Motor neuron (in vitro differentiated cells): Measurements from ENCODE around the gene SIRPB2. TPM values are rescaled to one million over a fixed set of nuclear protein-coding genes. Genes with fewer than 3 reads are reported as not detected.

Experiments
- ATAC-seq, 8 experiments: fragments of 200-7000 bp; cut with Tn5 transposase; replicated peaks in 6 of 8; 2 replicates each; pipeline ENCODE4 v1.8.0; 2021; ENCODE audit warnings: mild to moderate bottlenecking in 8 of 8, moderate library complexity in 8 of 8
- H3K27ac ChIP-seq, 2 donors: fragments of 250-450 bp; sonication (Bioruptor Pico); 2 replicates each; pipeline ENCODE4 v1.9.0; 2021; ENCODE audit warnings: antibody characterized with exemption in 2 of 2, mild to moderate bottlenecking in 2 of 2, moderate library complexity in 1 of 2
- H3K4me1 ChIP-seq, 2 donors: fragments of 250-450 bp; sonication (Bioruptor Pico); replicated peaks in 1 of 2; 2 replicates each; pipeline ENCODE4 v1.6.1; 2021; ENCODE audit warnings: antibody characterized with exemption in 2 of 2, mild to moderate bottlenecking in 2 of 2, moderate library complexity in 1 of 2
- H3K4me3 ChIP-seq, 5 donors: fragments of 250-450 bp; sonication (Bioruptor Pico); 2 replicates each; pipeline ENCODE4 v1.9.0; 2021; ENCODE audit warnings: antibody characterized with exemption in 5 of 5, mild to moderate bottlenecking in 5 of 5, moderate library complexity in 4 of 5
- WGBS, 10 experiments: fragments of 450-650 bp; shearing (Covaris generic); methylation state at CpG; one replicate each; pipeline ENCODE4 v1.0.0; 2022; 5-methylcytosine and 5-hydroxymethylcytosine counted together
- in situ Hi-C, 9 experiments: fragments of 400-800 bp; cut with MboI; loops; one replicate each; pipeline ENCODE4 v1.15.0; 2021; ENCODE audit warnings: low sequenced_read_pairs in 9 of 9, low pct_unique_long_range_greater_than_20kb in 2 of 9; ENCODE audit not compliant: unreplicated experiment in 9 of 9
- total RNA-seq, 8 experiments: library from RNA; unstranded; fragments of 300-600 nt; gene quantifications; 2 replicates each; pipeline versions ENCODE4 v1.2.3 to v1.2.4, GENCODE V29; 2022

The SIRPB2 gene
- total RNA-seq, 8 experiments from 2014 or later = 0.08 to 0.85 (median 0.21) TPM; not detected in 2

DNA sequence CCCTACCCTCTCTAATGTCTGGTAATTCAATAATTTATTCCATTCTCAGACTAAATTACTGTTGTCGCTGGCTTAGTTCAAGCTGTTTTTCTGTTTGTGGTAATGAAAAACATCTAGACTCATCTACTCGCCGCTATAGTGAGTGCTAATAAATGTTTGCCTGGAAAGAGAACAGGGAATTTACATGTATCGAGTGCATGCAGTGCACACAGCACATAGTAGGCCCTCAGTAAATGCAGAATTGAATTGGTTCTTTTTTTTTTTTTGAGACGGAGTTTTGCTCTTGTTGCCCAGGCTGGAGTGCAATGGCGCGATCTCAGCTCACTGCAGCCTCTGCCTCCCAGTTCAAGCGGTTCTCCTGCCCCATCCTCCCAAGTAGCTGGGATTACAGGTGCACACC, 16.9 kb downstream of the SIRPB2 start:
- ATAC-seq = no peak
- 17 to 98% (median 89%) methylated on average over 1 to 7 of the region's 8 CpGs; no CpG with 5 or more reads in 2 of the 10 experiments for WGBS, 10 experiments

DNA sequence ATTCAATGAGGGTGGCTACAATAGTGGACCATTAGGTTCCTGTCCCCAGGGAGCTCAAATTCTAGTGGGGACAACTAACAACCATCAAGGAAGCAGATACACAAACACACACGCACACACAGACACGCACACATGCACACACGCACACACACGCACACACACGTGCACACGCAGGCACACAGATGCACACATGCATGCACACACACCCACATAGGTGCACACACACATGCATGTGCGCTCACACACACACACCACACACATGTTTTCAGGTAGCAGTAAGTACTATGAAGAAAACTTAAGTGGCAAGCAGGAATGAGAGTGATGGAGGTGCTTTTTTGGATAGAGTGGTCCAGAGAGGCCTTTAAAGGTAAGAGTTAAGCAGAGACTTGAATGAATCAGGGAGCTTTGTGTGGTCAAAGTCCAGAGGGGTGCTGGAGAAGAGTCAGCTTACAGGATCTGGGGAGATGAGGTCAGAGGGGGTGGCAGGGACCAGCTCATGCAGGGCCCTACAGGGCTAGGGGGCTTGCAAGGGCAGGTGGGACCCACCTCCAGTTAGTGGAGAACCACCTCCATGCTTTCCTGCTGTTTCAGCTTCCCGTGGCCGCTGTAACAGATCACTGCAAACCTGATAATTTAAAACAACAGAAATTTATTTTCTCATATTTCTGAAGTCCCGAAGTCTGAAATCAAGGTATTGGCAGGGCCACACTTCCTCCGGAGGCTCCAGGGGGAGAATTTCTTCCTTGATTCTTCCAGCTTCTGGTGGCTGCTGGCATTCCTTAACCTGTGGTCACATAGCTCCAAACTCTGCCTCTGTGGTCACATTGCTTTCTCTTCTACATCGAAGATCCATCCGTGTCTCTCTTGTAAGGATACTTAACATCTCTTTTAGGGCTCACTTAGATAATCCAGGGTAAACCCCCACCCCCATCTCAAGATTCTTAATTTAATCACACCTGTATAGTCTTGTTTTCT, 17.7 kb downstream of the SIRPB2 start:
- H3K4me1 ChIP-seq = no peaks in the 10 kb centered on the region
- in situ Hi-C loops = loop anchor here in 2 of 9 experiments (25.0 kb wide), 1 partner anchor 161 kb away; no protein-coding TSS in a partner anchor
- 33 to 92% (median 63%) methylated on average over 2 to 9 of the region's 13 CpGs for WGBS, 10 experiments
- no peak overlapping the region for H3K4me3 ChIP-seq
- ATAC-seq = no peak
- no peak overlapping the region for H3K27ac ChIP-seq

More for the DNA sequence above, 16.9 kb downstream of the SIRPB2 start:
- H3K27ac ChIP-seq = no peak overlapping the region
- H3K4me1 ChIP-seq = no peaks in the 10 kb centered on the region
- no peak overlapping the region for H3K4me3 ChIP-seq
- in situ Hi-C loops = loop anchor here in 2 of 9 experiments (25.0 kb wide), 1 partner anchor 162 kb away; no protein-coding TSS in a partner anchor

DNA sequence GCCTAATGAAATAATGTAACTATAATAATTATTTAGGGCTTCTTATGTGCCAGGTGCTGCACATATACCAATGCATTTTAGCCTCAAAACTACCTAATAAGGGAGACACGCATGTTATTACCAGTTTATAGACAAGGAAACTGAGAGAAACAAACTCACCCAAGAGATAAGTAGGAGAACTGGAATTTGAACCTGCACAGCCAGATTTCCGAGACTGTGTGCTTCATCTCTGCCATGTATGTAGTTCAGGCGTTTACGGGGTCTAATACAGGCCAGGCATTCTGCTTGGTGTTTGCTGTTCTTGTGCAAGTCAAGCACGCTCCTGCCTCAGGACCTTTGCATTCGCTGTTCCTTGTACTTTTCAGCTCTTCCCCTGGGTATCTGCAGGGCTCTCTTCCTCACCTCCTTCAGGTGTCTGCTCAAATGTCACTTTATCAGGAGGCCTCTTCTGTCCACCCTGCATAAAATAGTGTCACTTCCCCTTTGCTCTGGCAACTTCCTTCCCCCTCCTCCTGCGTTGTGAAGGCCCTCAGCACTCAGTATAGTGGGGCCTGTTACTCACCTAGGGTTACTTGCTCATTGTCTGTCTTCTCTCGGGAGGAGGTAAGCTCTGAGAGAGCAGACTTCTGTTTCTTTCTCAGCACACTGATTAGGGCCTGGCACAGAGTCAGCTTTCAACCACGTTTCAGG, 18.5 kb downstream of the SIRPB2 start:
- Histone ChIP-seq H3K4me1 (no peaks in the 10 kb centered on the region), H3K27ac (no peak overlapping the region), H3K4me3 (no peak overlapping the region)
- 0 to 80% (median 67%) methylated on average over 1 to 7 of the region's 9 CpGs; no CpG with 5 or more reads in 1 of the 10 experiments for WGBS, 10 experiments
- in situ Hi-C loops = loop anchor here in 2 of 9 experiments (25.0 kb wide), 1 partner anchor 160 kb away; no protein-coding TSS in a partner anchor
- no peak for ATAC-seq

DNA sequence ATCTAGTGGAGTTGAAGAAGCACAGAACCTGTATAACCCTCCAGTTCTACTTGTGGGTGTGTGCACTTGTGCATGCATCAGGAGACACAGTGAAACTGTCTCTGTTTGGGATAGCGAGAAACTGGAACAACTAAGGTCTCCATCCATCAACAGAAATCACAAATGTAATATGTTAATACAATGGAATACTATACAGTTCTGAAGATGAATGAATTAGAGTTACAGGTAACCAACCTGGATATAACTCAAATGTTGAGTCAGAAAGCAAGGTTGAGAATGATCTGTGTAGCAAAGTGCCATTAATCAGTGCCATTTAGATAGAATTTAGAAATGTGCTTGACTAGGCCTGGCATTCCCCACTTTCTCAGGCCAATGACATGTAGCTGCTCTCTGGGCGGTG, 20.0 kb downstream of the SIRPB2 start:
- no peak for ATAC-seq
- Histone ChIP-seq H3K4me3 (no peak overlapping the region), H3K27ac (no peak overlapping the region), H3K4me1 (peaks cover 0 to 5% of the 10 kb centered on the region in 2 donors)
- 60 to 100% (median 100%) methylated on average over 1 to 2 of the region's 2 CpGs; no CpG with 5 or more reads in 2 of the 10 experiments for WGBS, 10 experiments
- in situ Hi-C loops = loop anchor here in 2 of 9 experiments (25.0 kb wide), 1 partner anchor 159 kb away; no protein-coding TSS in a partner anchor

DNA sequence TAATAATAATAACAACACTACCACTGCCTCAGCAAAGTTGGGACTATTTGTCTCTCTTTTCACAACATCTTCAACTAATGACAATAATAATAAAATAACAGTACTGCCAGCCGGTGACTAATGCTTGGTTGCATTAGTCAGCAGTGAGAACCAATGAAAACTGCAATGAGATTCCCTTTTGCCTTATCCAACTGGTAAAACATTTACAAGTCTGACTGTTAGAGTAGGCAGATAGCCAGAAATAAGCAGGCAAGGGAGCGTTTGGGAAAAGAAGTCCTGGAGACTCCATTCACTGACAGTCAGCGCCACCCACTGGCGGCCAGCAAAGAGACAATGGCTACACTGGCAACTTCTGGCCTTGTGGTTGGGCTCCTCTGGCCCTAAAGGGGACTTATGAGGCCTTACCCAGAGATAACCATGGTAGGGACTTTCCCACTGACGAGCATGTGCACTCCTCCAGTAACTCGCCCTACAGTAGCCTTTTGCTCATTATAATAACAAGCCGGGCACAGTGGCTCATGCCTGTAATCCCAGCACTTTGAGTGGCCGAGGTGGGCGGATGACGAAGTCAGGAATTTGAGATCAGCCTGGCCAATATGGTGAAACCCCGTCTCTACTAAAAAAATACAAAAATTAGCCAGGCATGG, 21.2 kb downstream of the SIRPB2 start:
- WGBS, 10 experiments = 0 to 71% (median 15%) methylated on average over 1 to 9 of the region's 11 CpGs; no CpG with 5 or more reads in 2 of the 10 experiments
- ATAC-seq = peak in 6 of 8 experiments; percentile 9 to 67 (median 51)
- peaks cover 8 to 11% of the 10 kb centered on the region in 2 donors for H3K4me1 ChIP-seq
- H3K4me3 ChIP-seq = no peak overlapping the region
- in situ Hi-C loops = loop anchor here in 3 of 9 experiments (10.0 to 25.0 kb wide), 2 partner anchors 155 to 158 kb away; no protein-coding TSS in a partner anchor
- H3K27ac ChIP-seq = no peak overlapping the region

DNA sequence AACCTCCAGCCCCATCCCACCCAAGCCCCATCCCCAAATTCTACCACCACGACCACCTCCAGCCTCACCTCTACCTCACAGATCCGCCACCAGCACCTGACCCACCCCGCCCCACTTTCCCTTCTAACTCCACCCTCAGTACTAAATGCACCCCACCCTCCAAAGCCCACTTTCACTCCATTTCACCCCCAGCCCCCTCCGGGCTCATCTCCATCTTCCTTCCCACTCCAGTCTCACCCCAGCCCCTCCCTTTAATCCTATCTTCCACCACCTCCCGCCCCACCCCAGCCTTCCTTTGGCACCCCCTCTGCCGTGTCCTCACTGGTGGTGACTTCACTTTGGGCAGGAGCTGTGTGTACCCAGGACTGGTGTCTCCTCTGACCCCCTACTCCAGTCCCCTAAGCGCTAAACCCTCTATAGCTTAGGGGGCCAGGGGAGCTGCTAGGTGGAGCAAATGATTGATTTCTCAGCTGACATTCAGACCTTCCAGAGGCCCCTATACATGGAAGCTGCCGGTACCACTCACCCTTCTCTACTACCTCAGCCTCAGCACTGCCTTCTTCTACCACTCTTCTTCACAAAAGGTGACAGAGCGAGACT, 21.8 kb downstream of the SIRPB2 start:
- no peak for ATAC-seq
- Histone ChIP-seq H3K4me3 (no peak overlapping the region), H3K4me1 (peaks cover 9 to 11% of the 10 kb centered on the region in 2 donors), H3K27ac (no peak overlapping the region)
- WGBS, 10 experiments = 0 to 75% (median 47%) methylated on average over 1 to 2 of the region's 9 CpGs; no CpG with 5 or more reads in 4 of the 10 experiments
- in situ Hi-C loops = loop anchor here in 3 of 9 experiments (10.0 to 25.0 kb wide), 2 partner anchors 155 to 157 kb away; no protein-coding TSS in a partner anchor

DNA sequence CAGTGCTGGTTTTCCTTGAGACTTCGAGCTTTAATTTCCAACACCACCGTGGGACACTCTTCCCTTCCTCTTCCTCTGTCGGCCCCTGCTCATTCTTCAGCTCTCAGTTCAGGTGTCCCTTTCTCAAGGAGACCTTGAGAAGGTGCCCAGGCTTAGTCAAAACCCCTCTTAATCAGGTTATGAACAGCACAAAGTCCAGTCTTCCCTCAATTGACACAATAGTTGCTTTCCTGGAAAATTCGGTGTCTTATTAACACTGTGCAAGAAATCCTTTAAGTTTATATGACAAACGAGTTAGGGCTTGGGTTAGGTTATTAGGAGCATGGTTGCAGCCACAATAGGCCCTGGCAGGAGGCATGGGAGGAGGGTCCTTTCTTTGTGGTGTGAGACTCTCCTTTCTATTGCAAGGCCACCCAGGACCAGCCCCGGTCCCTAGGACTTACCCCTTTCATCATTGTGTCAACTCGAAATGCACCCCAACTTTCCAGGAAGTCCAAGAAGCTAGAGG, 23.0 kb downstream of the SIRPB2 start:
- ATAC-seq = no peak
- in situ Hi-C loops = loop anchor here in 3 of 9 experiments (10.0 to 25.0 kb wide), 2 partner anchors 153 to 156 kb away; no protein-coding TSS in a partner anchor
- WGBS, 10 experiments = 25 to 93% (median 78%) methylated on average over 1 to 7 of the region's 7 CpGs; no CpG with 5 or more reads in 1 of the 10 experiments

DNA sequence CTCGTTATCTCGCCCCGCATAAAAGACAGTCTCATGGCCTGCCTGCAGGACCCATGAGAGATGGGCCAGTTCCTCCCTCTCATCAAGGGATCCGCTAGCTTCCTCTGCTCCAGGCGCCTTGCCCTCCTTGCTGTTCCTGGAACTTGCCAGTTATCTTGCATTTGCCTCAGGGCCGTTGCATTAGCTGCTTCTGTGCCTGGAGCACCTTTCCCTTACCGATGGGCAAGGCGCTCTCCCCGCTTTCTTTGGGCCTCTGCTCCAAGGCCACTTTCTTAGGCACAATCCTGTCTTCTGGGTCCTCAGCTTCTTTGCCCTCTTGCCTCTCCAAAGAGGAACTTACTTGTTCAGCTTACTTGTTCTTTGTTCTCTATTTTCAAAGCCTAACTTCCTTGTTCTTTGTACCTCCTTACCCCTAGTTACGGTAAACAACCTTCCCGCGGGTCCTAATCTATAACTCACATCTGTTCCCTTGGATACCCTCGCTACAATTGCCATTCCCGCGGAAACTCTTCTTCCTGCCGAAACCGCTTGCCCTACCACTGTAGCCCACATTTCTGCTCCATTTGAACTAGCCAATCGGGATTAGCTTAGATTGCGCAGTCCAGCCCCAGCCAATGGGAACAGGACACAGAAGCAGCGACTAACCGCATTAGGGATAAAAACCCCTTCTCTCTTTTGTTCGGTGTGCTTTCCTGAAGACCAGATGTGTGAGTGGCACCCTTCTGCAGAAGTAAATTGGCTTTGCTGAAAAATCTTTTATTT, 23.7 kb downstream of the SIRPB2 start:
- Histone ChIP-seq H3K27ac (no peak overlapping the region), H3K4me1 (peaks cover 9 to 11% of the 10 kb centered on the region in 2 donors), H3K4me3 (peak overlapping the region in 3 of 5 donors; percentile 82 to 99 (median 87))
- no peak for ATAC-seq
- WGBS, 10 experiments = 51 to 100% (median 71%) methylated on average over 2 to 21 of the region's 22 CpGs
- in situ Hi-C loops = loop anchor here in 3 of 9 experiments (10.0 to 25.0 kb wide), 2 partner anchors 153 to 155 kb away; no protein-coding TSS in a partner anchor

More for the DNA sequence above, 23.0 kb downstream of the SIRPB2 start:
- no peak overlapping the region for H3K27ac ChIP-seq
- no peak overlapping the region for H3K4me3 ChIP-seq
- peaks cover 9 to 11% of the 10 kb centered on the region in 2 donors for H3K4me1 ChIP-seq

DNA sequence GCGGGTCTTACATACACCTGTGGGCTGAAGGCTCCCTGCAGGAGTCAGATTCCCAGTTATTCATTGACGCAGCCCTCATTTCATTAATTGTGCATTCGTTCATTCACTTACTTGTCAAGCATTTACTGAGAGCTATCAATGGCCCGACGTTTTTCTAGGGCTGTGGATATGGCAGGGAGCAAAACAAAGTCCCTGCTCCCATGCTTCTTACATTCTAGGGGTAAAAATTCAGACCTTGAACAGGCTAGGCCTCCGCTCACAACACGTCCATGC, 24.2 kb downstream of the SIRPB2 start:
- Histone ChIP-seq H3K27ac (no peak overlapping the region), H3K4me1 (peaks cover 9 to 11% of the 10 kb centered on the region in 2 donors), H3K4me3 (peak overlapping the region; percentile 82 to 99 (median 88))
- in situ Hi-C loops = loop anchor here in 3 of 9 experiments (10.0 to 25.0 kb wide), 2 partner anchors 152 to 155 kb away; no protein-coding TSS in a partner anchor
- 0 to 13% (median 6%) methylated on average over 2 to 6 of the region's 7 CpGs; no CpG with 5 or more reads in 6 of the 10 experiments for WGBS, 10 experiments
- ATAC-seq = no peak

DNA sequence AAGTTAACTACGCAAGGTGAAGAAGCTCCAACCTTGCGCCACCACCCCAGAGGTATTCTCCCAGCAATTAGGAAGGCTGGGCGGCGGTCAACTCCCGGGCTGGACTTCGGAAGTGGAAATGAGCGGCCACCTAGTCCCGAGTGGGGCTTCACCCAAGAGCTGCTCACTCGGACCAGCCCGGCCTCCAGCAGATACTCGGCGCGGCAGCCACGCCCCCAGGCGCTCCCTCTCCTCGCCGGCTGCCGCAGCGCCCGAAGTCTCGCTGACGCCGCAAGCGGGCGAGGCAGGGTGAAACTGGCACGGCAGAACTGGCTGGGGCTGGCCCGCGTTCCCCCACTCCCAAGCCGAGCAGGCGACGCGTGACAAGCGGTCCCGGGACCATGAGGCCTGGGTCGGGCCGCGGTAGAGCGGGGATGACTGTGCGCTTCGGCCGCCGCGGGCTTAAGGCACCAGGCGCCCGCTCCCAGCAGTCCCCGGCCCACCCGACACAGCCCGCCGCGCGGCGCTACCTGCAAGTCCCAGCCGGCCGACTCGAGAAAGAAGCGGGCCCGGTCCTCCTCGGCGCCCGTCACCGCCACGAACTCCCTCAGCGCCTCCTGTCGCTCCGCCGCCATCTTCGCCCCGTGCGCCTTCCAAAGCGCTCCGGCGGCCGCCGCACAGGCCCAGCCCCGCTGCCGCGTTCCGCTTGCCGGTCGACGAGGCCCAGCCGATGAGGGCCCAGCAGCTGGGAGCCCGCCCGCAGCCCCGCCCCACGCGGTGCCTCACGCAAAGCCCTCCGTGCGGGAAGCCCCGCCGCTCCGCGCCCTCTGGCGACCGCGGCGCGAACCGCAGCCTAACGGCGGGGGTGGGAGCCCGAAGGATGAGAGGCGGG, 24.8 kb downstream of the SIRPB2 start, which contains the start of gene NSFL1C:
Gene NSFL1C, minus strand, starts transcription at position 639 of the 871 bp plus-strand sequence. Its CDS starts 25 bp downstream, at position 614.
- Histone ChIP-seq H3K27ac (peak within 1 kb of the TSS; percentile 85 to 98), H3K4me3 (peak within 1 kb of the TSS; percentile 82 to 99 (median 88)), H3K4me1 (peaks cover 9 to 11% of the 10 kb centered on the region in 2 donors)
- WGBS, 10 experiments = 0 to 7% (median 0%) methylated on average over 1 to 19 of the region's 104 CpGs; no CpG with 5 or more reads in 2 of the 10 experiments
- in situ Hi-C loops = loop anchor here in 3 of 9 experiments (10.0 to 25.0 kb wide), 2 partner anchors 152 to 154 kb away; no protein-coding TSS in a partner anchor
- ATAC-seq = peak; percentile 71 to 97 (median 93)
